GM18502 (cell line): ENCODE data around the gene MRPS16.

Experiments used
- ATAC-seq: cut with Tn5 transposase; IDR thresholded peaks from one replicate; pipeline ENCODE4 v1.9.1; 2021; ENCODE audit warnings: mild to moderate bottlenecking; ENCODE audit not compliant: unreplicated experiment, poor library complexity

Gene MRPS16

GRCh38 chr10:73205081-73205480, 47.4 kb downstream of the MRPS16 start:
- ATAC-seq: no peak
